ENCODE data around the gene VSTM1.

DNA sequence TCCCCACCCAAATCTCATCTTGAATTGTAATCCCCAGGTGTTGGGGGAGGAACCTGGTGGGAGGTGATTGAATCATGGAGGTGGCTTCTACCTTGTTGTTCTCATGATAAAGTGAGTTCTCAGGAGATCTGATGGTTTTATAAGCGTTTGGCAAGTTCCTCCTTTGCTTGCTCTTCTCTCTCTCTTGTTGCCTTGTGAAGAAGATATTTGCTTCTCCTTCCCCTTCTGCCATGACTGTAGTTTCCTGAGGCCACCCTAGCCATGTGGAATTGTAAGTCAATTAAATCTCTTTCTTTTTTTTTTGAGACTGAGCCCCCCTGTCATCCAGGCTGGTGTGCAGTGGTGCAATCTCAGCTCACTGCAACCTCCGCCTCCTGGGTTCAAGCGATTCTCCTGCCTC lies 34.4 kb downstream of the VSTM1 start:
- no peak for TF ChIP-seq POLR2A (IDR thresholded peaks at IDR 0.05)
- TF ChIP-seq, protein P1, sequence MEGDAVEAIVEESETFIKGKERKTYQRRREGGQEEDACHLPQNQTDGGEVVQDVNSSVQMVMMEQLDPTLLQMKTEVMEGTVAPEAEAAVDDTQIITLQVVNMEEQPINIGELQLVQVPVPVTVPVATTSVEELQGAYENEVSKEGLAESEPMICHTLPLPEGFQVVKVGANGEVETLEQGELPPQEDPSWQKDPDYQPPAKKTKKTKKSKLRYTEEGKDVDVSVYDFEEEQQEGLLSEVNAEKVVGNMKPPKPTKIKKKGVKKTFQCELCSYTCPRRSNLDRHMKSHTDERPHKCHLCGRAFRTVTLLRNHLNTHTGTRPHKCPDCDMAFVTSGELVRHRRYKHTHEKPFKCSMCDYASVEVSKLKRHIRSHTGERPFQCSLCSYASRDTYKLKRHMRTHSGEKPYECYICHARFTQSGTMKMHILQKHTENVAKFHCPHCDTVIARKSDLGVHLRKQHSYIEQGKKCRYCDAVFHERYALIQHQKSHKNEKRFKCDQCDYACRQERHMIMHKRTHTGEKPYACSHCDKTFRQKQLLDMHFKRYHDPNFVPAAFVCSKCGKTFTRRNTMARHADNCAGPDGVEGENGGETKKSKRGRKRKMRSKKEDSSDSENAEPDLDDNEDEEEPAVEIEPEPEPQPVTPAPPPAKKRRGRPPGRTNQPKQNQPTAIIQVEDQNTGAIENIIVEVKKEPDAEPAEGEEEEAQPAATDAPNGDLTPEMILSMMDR (IDR thresholded peaks at IDR 0.05), result no peak
